GM23248 (cell line): ENCODE data around the gene LAMB1. TPM values are rescaled to one million over a fixed set of nuclear protein-coding genes. Genes with fewer than 3 reads are reported as not detected.

Experiments used
- DNase-seq: peaks from one replicate; pipeline ENCODE4 v3.0.0-alpha.2; 2015
- H2AFZ ChIP-seq: fragments of 200-600 bp; sonication (generic); 2 replicates; pipeline ENCODE4 v1.6.1; 2016; ENCODE audit warnings: antibody characterized with exemption
- H3F3A ChIP-seq: fragments of 200-600 bp; sonication (generic); 2 replicates; pipeline ENCODE4 v1.6.1; 2016; ENCODE audit warnings: mild to moderate bottlenecking, antibody characterized with exemption, mixed run types; ENCODE audit not compliant: insufficient read depth
- H3K27ac ChIP-seq: fragments of 200-600 bp; sonication (generic); 2 replicates; pipeline ENCODE4 v1.5.1; 2016; ENCODE audit warnings: mild to moderate bottlenecking
- H3K27me3 ChIP-seq: fragments of 200-600 bp; sonication (generic); replicated peaks from 2 replicates; pipeline ENCODE4 v1.6.1; 2016; ENCODE audit warnings: mild to moderate bottlenecking; ENCODE audit not compliant: insufficient read depth
- H3K36me3 ChIP-seq: fragments of 200-600 bp; sonication (generic); 2 replicates; pipeline ENCODE4 v1.6.1; 2016; ENCODE audit warnings: low read depth, mild to moderate bottlenecking
- H3K4me1 ChIP-seq: fragments of 200-600 bp; sonication (generic); 2 replicates; pipeline ENCODE4 v1.6.1; 2016; ENCODE audit warnings: mild to moderate bottlenecking; ENCODE audit not compliant: insufficient read depth
- H3K4me2 ChIP-seq: fragments of 200-600 bp; sonication (generic); one replicate; pipeline ENCODE4 v1.6.1; 2016; ENCODE audit warnings: mild to moderate bottlenecking; ENCODE audit not compliant: unreplicated experiment
- H3K4me3 ChIP-seq: fragments of 200-600 bp; sonication (generic); 2 replicates; pipeline ENCODE4 v1.5.1; 2016; ENCODE audit warnings: mild to moderate bottlenecking
- H3K79me2 ChIP-seq: fragments of 200-600 bp; sonication (generic); 2 replicates; pipeline ENCODE4 v1.6.1; 2016; ENCODE audit warnings: mild to moderate bottlenecking; ENCODE audit not compliant: insufficient read depth
- H3K9ac ChIP-seq: fragments of 200-600 bp; sonication (generic); 2 replicates; pipeline ENCODE4 v1.6.1; 2016; ENCODE audit warnings: mild to moderate bottlenecking
- H3K9me2 ChIP-seq: fragments of 200-600 bp; sonication (generic); 2 replicates; pipeline ENCODE4 v1.6.1; 2016; ENCODE audit warnings: mixed run types, mild to moderate bottlenecking, moderate library complexity; ENCODE audit not compliant: insufficient read depth
- H3K9me3 ChIP-seq: fragments of 200-600 bp; sonication (generic); one replicate; pipeline ENCODE4 v1.6.1; 2017; ENCODE audit warnings: low read depth
- H4K20me1 ChIP-seq: fragments of 200-600 bp; sonication (generic); 2 replicates; pipeline ENCODE4 v1.6.0; 2016; ENCODE audit not compliant: insufficient read depth
- EZH2 ChIP-seq: fragments of 200-600 bp; sonication (generic); IDR thresholded peaks from 2 replicates; pipeline ENCODE4 v1.6.1; 2018; ENCODE audit warnings: antibody characterized with exemption, mild to moderate bottlenecking; ENCODE audit not compliant: insufficient read depth, poor library complexity, severe bottlenecking
- EZH2phosphoT487 ChIP-seq: fragments of 200-600 bp; sonication (generic); IDR thresholded peaks from 2 replicates; pipeline ENCODE4 v1.6.1; 2018; ENCODE audit warnings: antibody characterized with exemption, moderate library complexity, mild to moderate bottlenecking, low read depth; ENCODE audit not compliant: insufficient read depth
- WGBS, 2 experiments: methylation state at CpG; one replicate each; pipeline ENCODE4 v1.1.6; 2015 to 2017; ENCODE audit warnings: low lambda C conversion rate in 2 of 2, low coverage in 1 of 2; ENCODE audit errors: missing lambda C conversion rate in 2 of 2; 5-methylcytosine and 5-hydroxymethylcytosine counted together
- in situ Hi-C: fragments of 300-500 bp; cut with MboI; formaldehyde crosslinking; loops from 2 replicates; pipeline ENCODE4 v1.15.0; 2020
- polyA plus RNA-seq: library from polyadenylated mRNA; unstranded; fragments of >200 nt; fragmentation: Nextera tagmentation; extraction: Ambion mirVana; gene quantifications from 2 replicates; pipeline ENCODE4 v1.2.1, GENCODE V29; 2016
- total RNA-seq: library from RNA; depleted of rRNA; stranded (reverse); fragments of >200 nt; shearing (Covaris generic); gene quantifications from 2 replicates; pipeline ENCODE4 v1.2.3, GENCODE V29; 2014

LAMB1 gene
- total and polyA plus RNA-seq, 2 experiments from 2014 or later: 108 to 135 TPM

DNA sequence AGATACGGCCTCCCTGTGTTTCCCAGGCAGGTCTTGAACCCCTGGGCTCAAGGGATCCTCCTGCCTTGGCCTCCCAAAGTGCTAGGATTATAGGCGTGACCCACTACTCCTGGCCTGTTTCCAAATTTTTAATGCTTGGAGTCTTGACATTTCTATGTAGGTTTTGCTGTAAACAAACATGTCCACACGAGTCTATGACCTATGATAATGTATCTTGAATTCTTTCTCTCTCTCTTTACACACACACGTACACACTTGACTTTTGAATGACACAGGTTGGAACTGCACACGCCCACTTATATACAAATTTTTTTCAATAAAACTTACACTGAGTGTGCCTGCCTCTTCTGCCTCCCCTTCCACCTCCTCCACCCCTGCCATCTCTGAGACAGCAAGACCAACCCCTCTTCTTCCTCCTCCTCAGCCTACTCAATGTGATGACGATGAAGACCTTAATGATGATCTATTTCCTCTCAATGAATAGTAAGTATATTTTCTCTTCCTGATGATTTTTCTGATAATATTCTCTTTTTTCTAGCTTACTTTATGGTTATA, 44.1 kb upstream of the LAMB1 start:
- WGBS, 2 experiments: 92 to 95% methylated on average over 6 of the region's 6 CpGs
- in situ Hi-C loops: no loop called here

DNA sequence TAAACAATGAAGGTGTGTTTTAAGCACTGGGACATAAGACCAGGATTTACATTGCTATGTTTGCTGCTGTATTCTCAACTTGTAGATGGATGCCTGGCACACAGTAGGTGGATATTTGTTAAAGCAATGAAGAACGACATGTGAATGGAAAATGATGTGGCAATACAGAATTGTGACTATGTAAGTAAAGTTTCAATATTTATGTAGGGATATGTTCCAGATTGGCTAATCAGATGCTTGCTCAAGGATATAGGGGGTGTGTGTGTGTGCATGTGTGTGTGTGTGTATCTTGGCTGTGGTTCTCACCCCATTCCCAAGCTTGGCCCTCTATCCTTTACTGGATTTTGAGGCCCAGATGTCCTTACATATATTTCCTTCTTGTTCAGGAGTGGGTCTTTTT, 42.7 kb upstream of the LAMB1 start:
- 88 to 90% methylated on average over 1 of the region's 1 CpG for WGBS, 2 experiments
- DNase-seq: no peak
- Histone ChIP-seq H4K20me1 (no peaks in the 10 kb centered on the region), H3K79me2 (no peaks in the 10 kb centered on the region), H3K27ac (no peak overlapping the region), H3K9ac (no peak overlapping the region), H3F3A (no peaks in the 10 kb centered on the region), H3K4me1 (no peaks in the 10 kb centered on the region), H3K36me3 (no peaks in the 10 kb centered on the region), H3K4me3 (no peak overlapping the region), H3K27me3 (no peaks in the 10 kb centered on the region), H2AFZ (no peak overlapping the region; the same call in 1 of the 2 replicates), H3K9me3 (no peaks in the 10 kb centered on the region), H3K4me2 (no peak overlapping the region), H3K9me2 (0 out of 2 replicates have a peak, but pooled peaks cover 6% of the 10 kb centered on the region)
- TF ChIP-seq EZH2: no peak
- no peak for TF ChIP-seq EZH2phosphoT487
- in situ Hi-C loops: no loop called here

More for the DNA sequence above, 44.1 kb upstream of the LAMB1 start:
- no peaks in the 10 kb centered on the region for H3F3A ChIP-seq
- no peak for DNase-seq
- H4K20me1 ChIP-seq: no peaks in the 10 kb centered on the region
- H3K79me2 ChIP-seq: no peaks in the 10 kb centered on the region
- H3K4me1 ChIP-seq: no peaks in the 10 kb centered on the region
- H2AFZ ChIP-seq: no peak overlapping the region
- no peak overlapping the region for H3K4me2 ChIP-seq
- 0 out of 2 replicates have a peak, but pooled peaks cover 6% of the 10 kb centered on the region for H3K9me2 ChIP-seq
- no peak overlapping the region for H3K9ac ChIP-seq
- no peak overlapping the region for H3K27ac ChIP-seq
- no peaks in the 10 kb centered on the region for H3K36me3 ChIP-seq
- no peaks in the 10 kb centered on the region for H3K27me3 ChIP-seq
- H3K9me3 ChIP-seq: no peaks in the 10 kb centered on the region
- TF ChIP-seq EZH2phosphoT487: no peak
- no peak for TF ChIP-seq EZH2
- no peak overlapping the region for H3K4me3 ChIP-seq

DNA sequence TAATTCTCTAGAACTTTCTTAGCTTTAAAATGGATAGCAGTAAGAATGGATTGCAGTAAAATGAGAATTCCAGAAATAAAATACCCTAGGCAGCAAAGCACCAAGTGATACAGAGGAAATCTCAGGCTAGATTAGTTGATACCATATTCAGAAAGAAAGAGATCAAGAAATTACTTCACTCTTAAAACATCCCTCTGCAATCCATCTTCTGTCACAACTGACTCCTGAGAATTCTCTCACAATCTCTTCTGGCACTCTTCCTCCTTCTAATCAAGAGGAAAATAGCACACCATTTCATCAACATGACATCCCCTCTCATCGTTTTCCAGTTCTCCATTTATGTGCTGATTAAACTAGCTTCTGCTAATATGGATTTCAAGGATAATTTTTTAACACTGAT, 42.2 kb upstream of the LAMB1 start:
- H3K27me3 ChIP-seq: no peaks in the 10 kb centered on the region
- H3K4me2 ChIP-seq: no peak overlapping the region
- H3K9ac ChIP-seq: no peak overlapping the region
- H3K27ac ChIP-seq: no peak overlapping the region
- no peaks in the 10 kb centered on the region for H3F3A ChIP-seq
- no peak overlapping the region; the same call in 1 of the 2 replicates for H2AFZ ChIP-seq
- no peak for DNase-seq
- 73 to 78% methylated on average over 1 of the region's 1 CpG for WGBS, 2 experiments
- H3K36me3 ChIP-seq: no peaks in the 10 kb centered on the region
- H3K9me3 ChIP-seq: no peaks in the 10 kb centered on the region
- in situ Hi-C loops: no loop called here
- TF ChIP-seq EZH2phosphoT487: no peak
- TF ChIP-seq EZH2: no peak
- no peaks in the 10 kb centered on the region for H4K20me1 ChIP-seq
- H3K4me1 ChIP-seq: no peaks in the 10 kb centered on the region
- H3K9me2 ChIP-seq: 0 out of 2 replicates have a peak, but pooled peaks cover 6% of the 10 kb centered on the region
- no peaks in the 10 kb centered on the region for H3K79me2 ChIP-seq
- H3K4me3 ChIP-seq: no peak overlapping the region

DNA sequence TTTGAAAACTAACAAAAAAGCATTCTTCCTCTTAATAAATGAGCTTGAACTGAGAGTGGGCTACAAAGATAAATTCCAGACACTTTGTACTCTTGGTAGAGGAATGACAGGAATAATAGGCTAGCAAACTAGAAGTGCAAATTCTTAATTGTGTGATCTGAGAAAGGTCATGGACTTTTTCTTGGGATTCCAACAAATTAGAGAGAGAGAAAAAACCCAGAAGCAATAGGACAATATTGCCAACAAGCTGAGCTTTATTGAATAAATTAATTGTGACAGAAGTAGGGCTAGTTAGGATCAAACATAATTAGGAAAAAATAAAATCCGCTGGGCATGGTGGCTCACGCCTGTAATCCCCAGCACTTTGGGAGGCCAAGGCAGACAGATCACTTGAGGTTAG, 41.4 kb upstream of the LAMB1 start:
- Histone ChIP-seq H3K4me3 (no peak overlapping the region), H3K79me2 (no peaks in the 10 kb centered on the region), H3K4me1 (no peaks in the 10 kb centered on the region), H3K36me3 (no peaks in the 10 kb centered on the region), H2AFZ (no peak overlapping the region), H3K4me2 (no peak overlapping the region), H3K27ac (no peak overlapping the region), H4K20me1 (no peaks in the 10 kb centered on the region), H3K9me3 (no peaks in the 10 kb centered on the region), H3K9me2 (0 out of 2 replicates have a peak, but pooled peaks cover 6% of the 10 kb centered on the region), H3F3A (no peaks in the 10 kb centered on the region), H3K27me3 (no peaks in the 10 kb centered on the region), H3K9ac (no peak overlapping the region)
- TF ChIP-seq EZH2 (no peak), EZH2phosphoT487 (no peak)
- 93 to 98% methylated on average over 2 of the region's 2 CpGs for WGBS, 2 experiments
- in situ Hi-C loops: no loop called here
- DNase-seq: no peak

DNA sequence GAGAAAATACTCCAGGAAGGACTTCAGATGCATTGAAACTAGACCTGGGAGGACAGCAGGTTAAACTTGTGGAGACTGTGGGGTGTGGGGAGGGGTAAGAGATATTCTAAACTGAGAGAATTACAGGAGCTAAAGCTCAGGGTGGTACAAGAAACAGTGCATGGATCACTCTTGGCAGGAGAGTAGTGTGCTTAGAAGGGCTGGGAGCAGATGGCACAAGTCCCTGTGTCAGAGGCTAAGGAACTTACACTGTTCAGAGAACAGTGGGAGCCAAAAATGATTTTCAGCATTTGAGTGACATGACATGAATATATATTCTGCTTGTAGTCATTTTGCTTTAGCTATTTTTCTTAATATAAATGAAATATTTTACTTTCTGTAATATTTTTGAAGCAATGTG, 36.0 kb upstream of the LAMB1 start:
- no peaks in the 10 kb centered on the region for H3K9me3 ChIP-seq
- H3K9ac ChIP-seq: no peak overlapping the region
- no peak for TF ChIP-seq EZH2
- TF ChIP-seq EZH2phosphoT487: no peak
- no peaks in the 10 kb centered on the region for H3K36me3 ChIP-seq
- H2AFZ ChIP-seq: no peak overlapping the region
- H3K4me1 ChIP-seq: no peaks in the 10 kb centered on the region
- H3K79me2 ChIP-seq: no peaks in the 10 kb centered on the region
- H3K27me3 ChIP-seq: no peaks in the 10 kb centered on the region
- H3K4me3 ChIP-seq: no peak overlapping the region
- in situ Hi-C loops: no loop called here
- H3K4me2 ChIP-seq: no peak overlapping the region
- H3F3A ChIP-seq: no peaks in the 10 kb centered on the region
- DNase-seq: no peak
- H4K20me1 ChIP-seq: no peaks in the 10 kb centered on the region
- H3K27ac ChIP-seq: no peak overlapping the region
- 0 out of 2 replicates have a peak, but pooled peaks cover 3% of the 10 kb centered on the region for H3K9me2 ChIP-seq
